ENCODE data around the gene P3H1.

Gene P3H1

DNA sequence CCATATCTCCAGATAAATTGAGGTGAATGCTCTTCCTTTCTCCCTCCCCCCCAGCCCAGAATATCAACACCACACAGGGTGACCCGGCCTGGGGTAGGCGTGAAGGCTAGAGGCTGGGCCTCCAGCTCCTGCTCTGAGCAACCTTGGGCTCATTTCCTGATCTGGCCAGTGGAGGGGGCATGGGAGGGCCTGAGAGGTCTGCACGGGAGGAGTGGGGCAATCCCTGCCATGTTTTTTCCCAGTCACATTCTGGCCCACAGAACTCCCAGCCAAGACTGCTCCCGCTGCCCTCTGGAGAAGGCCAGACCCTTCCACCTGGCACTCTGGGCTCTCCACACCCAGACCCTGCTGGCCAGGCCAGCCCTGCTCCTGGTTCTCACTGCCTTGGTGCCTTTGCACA, 30.7 kb downstream of the P3H1 start:
- no peaks in the 10 kb centered on the region for H3K4me1 ChIP-seq

GRCh38 chr1:42735477-42736105, 31.2 kb downstream of the P3H1 start:
- Histone ChIP-seq H3K4me3 (ENCODE audit: low read depth, low read length) (no peak overlapping the region), H3K4me1 (no peaks in the 10 kb centered on the region), H3K27me3 (no peaks in the 10 kb centered on the region), H3K36me3 (no peaks in the 10 kb centered on the region), H3K9me3 (no peaks in the 10 kb centered on the region)
- TF ChIP-seq, protein P1, sequence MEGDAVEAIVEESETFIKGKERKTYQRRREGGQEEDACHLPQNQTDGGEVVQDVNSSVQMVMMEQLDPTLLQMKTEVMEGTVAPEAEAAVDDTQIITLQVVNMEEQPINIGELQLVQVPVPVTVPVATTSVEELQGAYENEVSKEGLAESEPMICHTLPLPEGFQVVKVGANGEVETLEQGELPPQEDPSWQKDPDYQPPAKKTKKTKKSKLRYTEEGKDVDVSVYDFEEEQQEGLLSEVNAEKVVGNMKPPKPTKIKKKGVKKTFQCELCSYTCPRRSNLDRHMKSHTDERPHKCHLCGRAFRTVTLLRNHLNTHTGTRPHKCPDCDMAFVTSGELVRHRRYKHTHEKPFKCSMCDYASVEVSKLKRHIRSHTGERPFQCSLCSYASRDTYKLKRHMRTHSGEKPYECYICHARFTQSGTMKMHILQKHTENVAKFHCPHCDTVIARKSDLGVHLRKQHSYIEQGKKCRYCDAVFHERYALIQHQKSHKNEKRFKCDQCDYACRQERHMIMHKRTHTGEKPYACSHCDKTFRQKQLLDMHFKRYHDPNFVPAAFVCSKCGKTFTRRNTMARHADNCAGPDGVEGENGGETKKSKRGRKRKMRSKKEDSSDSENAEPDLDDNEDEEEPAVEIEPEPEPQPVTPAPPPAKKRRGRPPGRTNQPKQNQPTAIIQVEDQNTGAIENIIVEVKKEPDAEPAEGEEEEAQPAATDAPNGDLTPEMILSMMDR (IDR thresholded peaks at IDR 0.05; ENCODE audit: low read depth, low read length), result no peak
- peak; percentile 43 for DNase-seq

More for the DNA sequence above, 30.7 kb downstream of the P3H1 start:
- DNase-seq, result peak; percentile 20
- no peaks in the 10 kb centered on the region for H3K27me3 ChIP-seq
- H3K36me3 ChIP-seq, result no peaks in the 10 kb centered on the region
- TF ChIP-seq, protein P1 (IDR thresholded peaks at IDR 0.05; ENCODE audit: low read depth, low read length), result no peak; the same call in 1 of the 2 replicates
- no peak overlapping the region for H3K4me3 ChIP-seq (ENCODE audit: low read depth, low read length)
- H3K9me3 ChIP-seq, result no peaks in the 10 kb centered on the region

DNA sequence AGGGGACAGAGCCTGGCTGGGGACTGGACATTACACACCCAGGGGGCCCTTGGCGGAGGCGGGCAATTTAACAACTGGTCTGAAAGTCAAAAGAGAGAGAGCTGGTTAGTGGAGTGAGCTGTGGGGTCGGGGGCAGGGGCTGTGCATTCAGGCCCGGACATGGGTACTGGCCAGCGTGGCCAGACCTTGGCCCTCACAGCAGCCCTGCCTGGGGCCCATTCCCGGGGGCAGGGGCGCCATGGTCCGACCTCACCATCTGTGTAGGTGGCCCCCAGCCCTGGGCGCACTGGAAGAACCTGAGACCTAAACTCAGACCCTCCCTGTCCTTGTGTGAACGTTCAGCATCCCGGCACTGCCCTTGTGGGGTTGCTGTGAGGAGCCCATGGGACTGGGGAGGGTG, 31.8 kb downstream of the P3H1 start:
- H3K27me3 ChIP-seq, result no peaks in the 10 kb centered on the region
- H3K4me3 ChIP-seq (ENCODE audit: low read depth, low read length), result no peak overlapping the region
- no peaks in the 10 kb centered on the region for H3K9me3 ChIP-seq
- H3K4me1 ChIP-seq, result no peaks in the 10 kb centered on the region
- no peaks in the 10 kb centered on the region for H3K36me3 ChIP-seq
- no peak for DNase-seq
- TF ChIP-seq, protein P1 (IDR thresholded peaks at IDR 0.05; ENCODE audit: low read depth, low read length), result no peak

GRCh38 chr1:42734201-42735035, 32.4 kb downstream of the P3H1 start:
- TF ChIP-seq, protein P1 (IDR thresholded peaks at IDR 0.05; ENCODE audit: low read depth, low read length), result no peak

GRCh38 chr1:42733415-42734200, 33.2 kb downstream of the P3H1 start:
- H3K4me1 ChIP-seq, result no peaks in the 10 kb centered on the region
- no peak for DNase-seq
- TF ChIP-seq, protein P1 (IDR thresholded peaks at IDR 0.05; ENCODE audit: low read depth, low read length), result no peak
- H3K36me3 ChIP-seq, result no peaks in the 10 kb centered on the region
- no peak overlapping the region for H3K4me3 ChIP-seq (ENCODE audit: low read depth, low read length)
- no peaks in the 10 kb centered on the region for H3K9me3 ChIP-seq
- no peaks in the 10 kb centered on the region for H3K27me3 ChIP-seq

More at GRCh38 chr1:42734201-42735035, 32.4 kb downstream of the P3H1 start:
- no peak for DNase-seq
- Histone ChIP-seq H3K4me3 (ENCODE audit: low read depth, low read length) (no peak overlapping the region), H3K36me3 (no peaks in the 10 kb centered on the region), H3K9me3 (no peaks in the 10 kb centered on the region), H3K27me3 (no peaks in the 10 kb centered on the region), H3K4me1 (no peaks in the 10 kb centered on the region)
